Left cardiac atrium (tissue), 4 donors: ENCODE data around the gene APBB2. TPM values are rescaled to one million over a fixed set of nuclear protein-coding genes. Genes with fewer than 3 reads are reported as not detected.

Experiments used
- ATAC-seq, 2 donors: fragments of 200-7000 bp; cut with Tn5 transposase; one replicate each; pipeline ENCODE4 v1.9.1; 2020; ENCODE audit warnings: mild to moderate bottlenecking in 2 of 2, moderate library complexity in 2 of 2
- DNase-seq: peaks from one replicate; pipeline ENCODE4 v3.0.0-alpha.2; 2020
- intact Hi-C, 2 donors: fragments of 100-400 bp; cut with DNase I; formaldehyde crosslinking; loops; one replicate each; pipeline versions ENCODE4 v1.14.1 to v1.15.1; 2022 to 2023
- total RNA-seq, 2 donors: library from RNA; stranded (reverse); fragmentation: NEBNext Ultra II Directional; extraction: Animal tissue kit (Norgen Biotek cat#: 25700); gene quantifications; one replicate each; pipeline ENCODE4 v1.2.1, GENCODE V29; 2021
- donor health status: DM: no; HTN: yes; CAD: no.
- donor health status: DM: no; HTN: yes; CAD: no; lungs with severe emphysema.
- donor health status: DM: yes; HTN: yes; CAD: no.
- donor health status: Dilated cardiomyopathy.

APBB2 gene
- total RNA-seq, 2 donors from 2014 or later: 53.0 to 56.5 TPM

DNA sequence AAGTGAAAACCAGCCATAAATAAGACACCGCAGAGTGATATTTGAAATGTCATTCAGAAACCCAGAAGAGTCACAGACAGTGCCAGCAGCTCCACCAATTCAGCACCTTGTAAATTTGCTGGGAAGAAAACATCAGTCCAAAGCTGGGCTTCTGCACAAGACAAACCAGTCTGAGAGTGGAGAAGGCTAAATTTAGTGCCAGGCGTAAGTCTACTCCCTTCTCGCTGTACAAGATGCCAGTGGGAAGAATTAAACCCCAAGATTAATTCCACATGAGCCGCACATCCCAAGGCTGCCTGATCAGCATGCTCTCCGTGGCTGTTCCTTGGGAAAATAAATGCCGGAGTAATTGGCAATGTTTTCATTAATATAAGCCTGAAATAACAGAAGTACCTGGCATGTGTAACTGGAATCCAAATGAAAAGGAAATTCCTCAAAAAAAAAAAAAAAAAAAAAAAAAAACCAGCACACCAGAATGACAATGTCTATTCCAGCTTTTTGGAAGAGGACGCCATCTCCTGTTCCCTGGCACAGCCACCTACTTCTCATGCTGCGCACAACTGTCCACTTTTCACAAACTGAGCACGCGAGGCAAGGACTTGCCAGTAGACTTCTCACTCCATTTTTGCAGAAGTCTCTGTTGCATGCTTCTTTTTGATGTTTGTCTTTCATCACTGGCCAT lies 369.0 kb downstream of the APBB2 start:
- ATAC-seq: no peak
- DNase-seq: no peak
- intact Hi-C loops: loop anchor here in 1 of 2 donors (10.0 kb wide), 1 partner anchor 50 kb away; no protein-coding TSS in a partner anchor

DNA sequence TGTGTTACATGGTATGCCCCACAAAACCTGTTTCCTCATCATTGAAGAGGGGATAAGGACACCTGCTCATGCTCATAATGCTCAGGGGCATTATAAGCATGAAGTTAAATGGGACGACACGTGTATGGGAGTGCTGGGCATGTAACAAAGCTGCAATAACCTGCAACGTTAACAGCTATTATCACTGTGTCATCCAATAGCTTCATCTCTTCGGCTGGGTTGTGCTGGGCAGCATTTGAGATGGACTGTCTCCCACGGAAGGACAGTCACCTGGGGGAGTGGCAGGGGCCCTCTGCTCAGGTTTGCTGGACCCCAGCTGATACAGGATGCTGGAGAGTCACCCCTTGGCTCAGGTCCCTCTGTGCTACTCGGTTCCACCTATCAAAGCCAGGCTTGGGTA lies 370.1 kb downstream of the APBB2 start:
- no peak for DNase-seq
- no peak for ATAC-seq
- intact Hi-C loops: loop anchor here in 1 of 2 donors (10.0 kb wide), 1 partner anchor 51 kb away; no protein-coding TSS in a partner anchor

DNA sequence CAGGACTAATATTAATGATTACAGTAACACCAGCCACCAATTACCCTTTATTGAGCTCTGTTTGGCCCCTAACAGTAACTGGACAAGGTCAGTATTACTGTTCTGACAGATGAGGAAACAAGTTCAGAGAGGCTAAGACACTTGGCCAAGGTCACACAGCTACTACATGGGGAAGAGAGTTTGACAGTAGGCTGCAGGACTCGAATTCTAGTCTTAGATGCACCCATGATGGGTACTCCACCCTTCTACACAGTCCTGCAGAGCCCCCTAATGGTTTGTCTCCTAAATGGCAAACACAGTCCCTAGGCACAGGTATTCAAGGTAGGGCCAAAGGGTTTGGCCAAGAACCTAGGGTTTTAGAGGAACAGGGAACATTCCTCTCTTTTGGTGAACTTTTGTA lies 370.6 kb downstream of the APBB2 start:
- intact Hi-C loops: loop anchor here in 1 of 2 donors (10.0 kb wide), 1 partner anchor 51 kb away; no protein-coding TSS in a partner anchor
- ATAC-seq: no peak
- no peak for DNase-seq

DNA sequence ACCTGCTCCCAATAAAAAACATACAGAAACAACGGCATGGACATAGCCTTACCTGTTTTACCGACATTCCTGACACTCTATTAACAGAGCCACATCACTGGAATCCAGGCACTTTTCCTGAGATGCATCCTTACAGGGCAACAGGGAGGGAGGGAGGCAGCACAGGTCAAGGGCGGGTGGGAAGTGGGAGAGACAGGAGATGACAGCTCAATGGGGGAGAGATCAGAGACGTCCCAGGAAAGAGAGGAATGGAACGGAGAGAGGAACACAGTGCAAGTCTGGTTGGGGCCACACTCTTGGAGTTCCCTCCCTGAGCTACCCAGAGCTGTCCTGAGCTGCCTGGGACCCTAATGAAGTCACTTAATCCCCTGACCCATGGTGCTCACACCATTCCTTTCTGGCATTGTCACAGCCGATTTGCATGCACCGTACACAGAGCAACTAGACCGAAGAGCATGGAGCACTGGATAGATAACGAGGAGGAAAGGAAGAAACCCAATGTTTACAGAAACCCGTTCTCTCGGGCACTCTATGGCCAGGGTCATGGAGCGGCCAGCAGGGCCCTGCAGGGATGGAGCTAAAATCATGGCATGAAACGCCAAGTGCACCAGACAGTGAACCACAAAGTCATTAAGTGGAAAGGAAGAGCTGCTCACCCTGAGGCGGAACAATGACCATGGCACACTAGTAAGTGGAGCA lies 371.5 kb downstream of the APBB2 start:
- DNase-seq: no peak
- intact Hi-C loops: loop anchor here in 1 of 2 donors (10.0 kb wide), 1 partner anchor 52 kb away; no protein-coding TSS in a partner anchor
- peak; percentile 51 to 61 for ATAC-seq

DNA sequence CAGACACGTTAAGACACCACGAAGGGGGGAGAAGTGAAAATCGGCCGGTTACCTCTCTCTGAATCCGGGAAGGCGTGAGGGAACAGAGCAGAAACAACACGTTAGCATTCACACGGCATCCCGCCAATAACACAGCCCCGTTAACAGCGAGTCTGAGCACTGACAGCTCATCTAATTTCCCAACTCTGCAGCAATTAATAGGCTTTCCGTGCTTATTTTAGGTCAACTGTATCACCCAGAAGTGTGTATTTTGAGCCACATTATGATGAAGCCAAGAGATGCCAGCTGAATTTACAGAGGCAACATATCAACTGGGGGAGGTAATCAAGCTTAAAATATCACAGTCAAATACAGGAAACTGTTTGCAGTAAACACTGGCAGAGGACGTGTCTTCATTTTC lies 372.0 kb downstream of the APBB2 start:
- DNase-seq (peak; percentile 69), ATAC-seq (peak; percentile 72 to 79)
- intact Hi-C loops: loop anchor here in 1 of 2 donors (10.0 kb wide), 1 partner anchor 52 kb away; no protein-coding TSS in a partner anchor

DNA sequence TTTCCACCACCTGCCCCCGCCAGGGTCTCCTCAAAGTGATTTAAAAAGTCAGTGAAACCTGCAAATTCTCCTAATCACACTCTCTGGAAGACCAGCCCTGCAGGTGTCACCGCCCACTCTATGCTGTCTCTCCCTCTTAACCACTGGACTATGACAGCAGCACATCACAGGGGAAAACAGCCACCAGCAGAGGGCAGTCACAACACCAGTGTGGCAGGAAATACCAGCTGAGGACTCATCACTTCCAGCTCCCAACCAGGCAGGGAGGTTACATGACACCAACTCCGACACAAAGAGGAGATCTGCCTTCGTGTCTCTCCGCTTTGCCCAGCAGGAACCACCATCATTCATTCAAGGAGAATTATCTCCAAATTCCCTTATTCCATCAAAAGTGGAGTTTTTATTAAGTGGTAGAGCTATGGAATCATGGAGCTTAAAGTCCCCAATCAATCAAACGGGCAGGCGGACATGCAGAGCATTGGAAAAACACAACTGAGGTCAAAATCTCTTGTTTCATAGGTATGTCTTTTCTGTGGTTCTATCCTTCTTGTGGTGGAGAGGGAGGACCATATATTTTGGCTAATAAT lies 373.3 kb downstream of the APBB2 start:
- ATAC-seq: peak; percentile 35 to 70
- DNase-seq: peak; percentile 86
- intact Hi-C loops: loop anchor here (2.0 to 10.0 kb wide), 2 partner anchors 54 to 58 kb away; no protein-coding TSS in a partner anchor

DNA sequence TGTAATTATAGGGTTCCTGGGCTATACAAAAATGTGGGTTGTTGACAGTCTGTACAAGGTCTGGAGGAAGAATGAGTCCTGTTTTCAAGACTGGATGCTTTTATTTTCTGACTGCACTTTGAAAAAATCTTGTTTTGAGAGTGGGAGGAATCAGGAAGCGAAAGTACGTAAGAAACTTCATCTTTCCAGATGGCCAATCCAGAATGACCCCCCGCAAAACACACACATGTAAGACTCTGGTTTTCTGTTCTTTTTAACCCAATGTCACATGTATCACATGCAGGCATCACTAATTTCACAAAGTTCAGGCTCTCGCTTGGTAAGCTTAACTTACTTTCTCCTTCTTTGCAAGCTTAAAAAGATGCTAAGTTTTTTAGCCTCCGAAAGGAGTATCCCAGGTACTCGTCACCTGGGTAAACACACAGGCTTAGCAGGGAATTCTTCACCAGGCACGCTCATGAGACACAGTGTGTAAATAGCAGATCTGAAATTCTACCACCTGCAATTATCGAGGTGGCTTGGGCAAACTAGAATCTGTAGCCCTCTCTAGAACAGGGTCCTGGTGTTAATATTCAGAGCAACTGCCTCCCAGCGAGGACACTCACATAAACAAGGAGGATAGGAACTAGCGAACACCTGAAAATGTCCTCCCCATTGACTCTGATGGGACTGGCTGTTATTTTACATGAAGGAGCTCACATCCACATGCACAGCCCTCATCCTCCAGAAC lies 373.9 kb downstream of the APBB2 start:
- ATAC-seq: no peak

DNA sequence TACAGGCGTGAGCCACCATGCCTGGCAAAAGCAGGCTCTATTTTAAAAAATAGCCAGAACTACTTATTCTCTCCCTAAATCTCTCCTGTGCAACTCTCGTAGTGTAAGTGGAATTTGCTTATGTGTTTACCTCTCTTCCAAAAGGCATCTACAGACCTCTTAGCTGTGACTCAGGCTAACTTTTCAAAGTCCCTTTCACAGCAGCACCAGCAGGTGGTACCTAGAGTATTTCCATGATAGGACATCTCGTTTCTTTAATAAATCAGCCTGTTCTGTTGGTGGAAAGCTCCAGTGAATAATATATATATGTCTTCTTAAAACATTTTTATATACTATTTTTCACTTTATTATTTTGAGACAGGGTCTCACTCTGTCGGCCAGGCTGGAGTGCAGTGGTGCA lies 375.6 kb downstream of the APBB2 start:
- no peak for DNase-seq
- intact Hi-C loops: no loop called here
- ATAC-seq: no peak

More for the DNA sequence above, 373.9 kb downstream of the APBB2 start:
- DNase-seq: no peak
- intact Hi-C loops: loop anchor here (2.0 to 10.0 kb wide), 2 partner anchors 54 to 58 kb away; no protein-coding TSS in a partner anchor

DNA sequence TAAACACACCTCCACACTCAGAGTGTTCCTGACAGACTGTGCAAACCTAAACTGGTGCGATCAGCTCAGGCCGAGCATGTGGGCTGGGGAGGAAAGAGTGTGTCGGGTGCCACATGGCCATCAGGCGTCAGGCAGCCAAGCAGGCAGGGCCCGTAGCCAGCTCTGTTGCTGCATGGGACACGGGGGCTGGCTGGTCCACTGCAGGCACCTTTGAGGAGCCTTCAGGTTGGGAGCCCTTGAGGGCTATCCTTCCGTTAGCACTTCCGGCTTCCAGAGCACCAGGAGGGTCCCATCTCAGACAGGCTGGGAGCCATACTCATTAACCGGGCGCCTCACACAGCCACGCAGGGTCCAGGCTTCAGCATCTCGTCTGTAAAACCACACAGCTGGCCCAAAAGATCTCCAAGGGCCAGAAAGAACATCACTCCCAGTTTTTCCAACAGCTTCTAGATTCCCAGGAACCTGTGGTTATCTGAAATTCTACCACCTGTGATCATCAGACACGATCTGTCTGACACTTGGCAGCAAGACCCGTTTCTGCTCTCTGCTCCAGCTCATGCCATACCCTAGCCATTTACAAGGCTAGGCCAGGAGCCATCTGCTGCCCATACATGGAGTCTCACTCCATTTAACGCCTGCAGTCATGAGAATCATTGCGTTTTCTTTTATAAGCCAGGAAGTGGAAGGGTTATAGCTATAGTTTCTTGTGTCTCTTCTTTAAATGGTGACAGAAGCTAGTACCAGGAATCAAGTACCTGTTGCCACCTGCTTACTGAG lies 377.1 kb downstream of the APBB2 start:
- DNase-seq (no peak), ATAC-seq (peak; percentile 47 to 76)
- intact Hi-C loops: no loop called here

DNA sequence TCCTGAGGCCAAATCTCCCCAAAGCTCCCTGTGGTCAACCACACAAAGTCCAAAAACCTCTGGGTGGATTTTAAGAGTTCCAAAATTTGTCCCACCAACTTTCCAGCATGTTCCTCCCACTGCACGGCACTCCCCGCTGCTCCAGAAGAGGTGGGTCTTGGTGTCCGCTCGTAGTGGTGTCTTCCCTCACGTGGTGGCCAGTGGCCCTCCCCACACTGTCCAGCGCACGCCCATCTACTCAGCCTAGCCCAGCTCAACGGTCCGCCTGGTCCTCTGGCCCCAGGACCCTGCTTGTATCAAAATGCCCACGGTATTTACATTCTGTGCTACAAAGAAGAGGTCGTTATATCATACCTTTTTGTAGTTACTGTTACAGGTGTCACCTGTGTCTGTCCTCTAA lies 381.1 kb downstream of the APBB2 start:
- ATAC-seq (no peak), DNase-seq (no peak)
- intact Hi-C loops: no loop called here

DNA sequence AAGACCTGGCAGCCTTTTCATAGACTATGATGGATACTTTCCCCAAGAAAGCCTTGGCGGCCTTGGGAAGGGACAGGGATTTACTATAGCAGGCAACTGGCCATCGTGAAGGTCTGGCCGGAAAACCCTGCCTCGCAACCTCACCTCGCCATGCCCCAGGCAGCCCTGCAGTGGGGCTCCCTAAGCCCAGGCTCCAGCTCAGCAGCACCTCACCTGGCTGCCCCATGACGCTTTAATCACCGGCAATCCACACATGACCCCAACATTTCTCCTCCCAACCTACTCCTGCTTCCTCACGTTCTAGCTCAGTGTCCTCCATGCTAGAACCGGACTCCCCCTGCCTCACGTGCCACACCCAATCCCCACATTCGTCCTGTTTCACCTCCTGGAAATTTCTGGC lies 382.2 kb downstream of the APBB2 start:
- intact Hi-C loops: no loop called here
- no peak for DNase-seq
- no peak for ATAC-seq

DNA sequence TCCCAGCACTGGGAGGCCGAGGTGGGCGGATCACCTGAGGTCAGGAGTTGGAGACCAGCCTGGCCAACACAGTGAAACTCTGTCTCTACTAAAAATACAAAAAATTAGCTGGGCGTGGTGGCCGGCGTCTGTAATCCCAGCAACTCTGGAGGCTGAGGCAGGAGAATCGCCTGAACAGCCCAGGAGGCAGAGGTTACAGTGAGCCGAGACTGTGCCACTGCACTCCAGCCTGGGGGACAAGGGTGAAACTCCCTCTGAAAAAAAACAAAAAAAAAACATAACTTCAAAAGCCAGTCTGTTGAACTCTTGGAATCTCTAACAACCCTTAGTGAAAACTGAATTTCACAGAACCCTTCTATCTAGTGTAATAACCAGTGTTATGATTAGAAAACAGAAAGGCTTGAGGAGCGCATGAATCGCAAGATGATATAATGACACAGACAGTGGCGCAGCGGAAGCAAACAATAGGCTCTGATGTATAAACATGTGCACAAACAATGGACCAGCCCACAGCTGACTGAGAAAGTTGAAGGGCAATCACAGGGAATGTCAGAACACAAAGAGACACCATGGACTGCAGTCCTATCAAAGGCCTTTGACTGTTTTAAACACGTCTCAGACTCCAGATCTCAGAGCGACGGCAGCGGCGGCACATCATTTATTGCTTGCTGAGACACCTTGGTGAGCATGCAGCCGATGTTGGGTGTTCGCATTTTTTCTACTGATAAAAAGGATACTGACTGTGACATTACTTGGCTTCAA lies 383.0 kb downstream of the APBB2 start:
- DNase-seq (no peak), ATAC-seq (no peak)
- intact Hi-C loops: no loop called here

DNA sequence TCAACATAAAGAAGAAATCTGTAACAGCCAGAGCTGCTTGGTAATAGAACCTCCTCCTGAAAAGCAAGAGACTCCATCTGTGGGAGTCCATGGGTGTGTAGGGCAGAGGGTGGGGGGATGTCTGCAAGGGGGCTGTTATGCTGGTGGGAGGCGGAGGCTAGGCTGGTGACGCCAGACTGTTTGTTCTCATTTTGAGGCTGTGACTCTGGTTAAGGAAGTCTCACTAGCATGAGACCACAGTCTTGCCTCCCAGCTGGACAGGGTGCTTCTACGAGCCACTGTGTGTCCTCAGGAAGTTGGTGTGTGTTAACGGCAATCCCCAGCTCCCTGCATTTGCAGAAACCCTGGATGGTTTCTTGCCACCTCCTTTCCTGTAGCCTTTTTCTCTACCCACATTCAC lies 384.8 kb downstream of the APBB2 start:
- ATAC-seq (peak in 1 of 2 donors; percentile 14), DNase-seq (no peak)
- intact Hi-C loops: no loop called here

DNA sequence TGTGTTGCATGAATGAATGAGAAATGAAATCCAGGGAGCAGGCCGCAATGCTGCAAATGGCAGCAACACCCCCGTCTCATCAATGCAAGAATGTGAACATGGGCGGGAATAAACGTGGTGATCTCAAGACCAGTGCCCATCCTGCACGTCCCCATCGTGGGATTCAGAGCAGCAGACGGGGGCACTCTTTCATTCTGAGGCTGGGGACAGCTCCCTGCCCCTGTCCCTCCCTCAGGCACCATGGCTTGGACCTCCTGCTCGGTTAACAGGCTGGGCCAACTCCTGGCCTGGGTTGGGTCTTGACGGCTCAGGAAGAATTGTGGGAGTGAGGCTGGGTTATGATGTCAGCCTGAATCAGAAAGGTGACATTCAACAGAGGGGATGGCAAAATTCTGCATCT lies 385.7 kb downstream of the APBB2 start:
- intact Hi-C loops: no loop called here
- DNase-seq: no peak
- ATAC-seq: no peak

DNA sequence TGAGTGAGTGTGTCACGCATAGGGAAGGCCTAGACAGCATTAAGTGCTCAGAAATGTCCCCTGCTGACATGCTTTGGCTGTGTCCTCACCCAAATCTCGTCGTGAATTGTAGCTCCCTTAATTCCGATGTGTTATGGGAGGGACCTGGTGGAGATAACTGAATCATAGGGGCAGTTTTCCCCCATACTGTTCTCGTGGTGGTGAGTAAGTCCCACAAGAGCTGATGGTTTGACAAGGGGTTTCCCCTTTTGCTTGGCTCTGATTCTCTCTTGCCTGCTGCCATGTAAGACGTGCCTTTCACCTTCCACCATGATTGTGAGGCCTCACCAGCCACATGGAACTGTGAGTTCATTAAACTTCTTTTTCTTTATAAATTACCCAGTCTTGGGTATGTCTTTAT lies 386.6 kb downstream of the APBB2 start:
- DNase-seq (no peak), ATAC-seq (no peak)
- intact Hi-C loops: no loop called here

DNA sequence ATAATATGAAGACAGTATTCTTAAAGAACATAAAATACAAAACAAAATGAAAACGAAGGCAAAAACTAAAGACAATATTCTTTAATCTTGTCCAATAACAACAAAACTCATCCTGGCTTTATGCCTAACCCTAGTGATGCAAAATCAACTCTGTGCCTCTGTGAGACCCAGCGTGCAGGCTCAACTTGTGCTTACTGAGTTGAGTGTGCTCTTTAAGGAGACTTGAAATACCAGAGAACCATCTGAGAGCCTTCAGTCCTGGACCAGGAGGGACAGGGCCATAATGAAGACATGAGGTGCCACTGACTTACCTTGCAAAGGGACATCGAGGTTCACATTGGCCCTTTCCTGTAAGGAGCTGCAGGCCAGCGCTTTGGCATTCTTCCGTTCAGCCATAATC lies 387.5 kb downstream of the APBB2 start:
- ATAC-seq: no peak
- intact Hi-C loops: no loop called here
- DNase-seq: no peak

DNA sequence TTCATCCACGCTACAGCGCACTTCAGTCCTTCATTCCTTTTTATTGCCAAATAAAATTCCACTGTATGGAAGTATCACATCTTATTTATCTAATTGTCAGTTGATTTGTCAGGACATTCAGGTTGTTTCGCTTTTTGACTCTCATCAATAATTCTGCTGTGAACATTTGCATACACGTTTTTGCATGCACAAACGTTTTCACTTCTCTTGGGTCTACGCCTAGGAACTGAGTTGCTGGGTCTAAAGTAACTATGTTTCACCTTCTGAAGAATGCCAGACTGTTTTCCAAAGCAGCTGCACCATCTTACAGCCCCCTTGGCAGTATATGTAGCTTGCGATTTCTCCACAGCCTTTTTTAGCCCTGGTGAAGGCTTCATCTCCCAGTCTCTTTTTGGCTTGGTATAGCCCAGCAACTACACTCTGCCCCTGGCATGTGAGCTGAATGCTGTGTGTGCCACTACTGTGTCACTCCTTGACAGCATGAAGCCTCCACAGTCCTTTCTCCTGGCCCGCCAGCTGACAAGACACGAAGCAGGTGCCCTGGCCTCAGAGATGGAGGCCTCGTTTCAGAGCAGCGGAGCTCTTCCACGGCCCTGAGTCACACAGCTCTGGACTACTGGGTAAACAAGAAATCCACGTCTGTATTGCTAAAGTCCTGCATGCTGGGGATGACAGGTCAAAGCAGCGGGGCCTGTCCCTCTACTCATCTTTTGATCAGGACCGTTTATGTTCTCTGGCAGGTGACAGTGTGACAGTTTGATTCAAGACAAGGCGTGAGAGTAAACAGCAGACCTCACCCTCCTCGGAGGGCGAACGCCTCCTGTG lies 389.1 kb downstream of the APBB2 start:
- intact Hi-C loops: no loop called here
- no peak for ATAC-seq
- no peak for DNase-seq
